Measurements from ENCODE around the gene MSANTD1. TPM values are rescaled to one million over a fixed set of nuclear protein-coding genes. Genes with fewer than 3 reads are reported as not detected.

MSANTD1 gene
- total RNA-seq, 1 donor from 2014 or later = 1.6 TPM

DNA sequence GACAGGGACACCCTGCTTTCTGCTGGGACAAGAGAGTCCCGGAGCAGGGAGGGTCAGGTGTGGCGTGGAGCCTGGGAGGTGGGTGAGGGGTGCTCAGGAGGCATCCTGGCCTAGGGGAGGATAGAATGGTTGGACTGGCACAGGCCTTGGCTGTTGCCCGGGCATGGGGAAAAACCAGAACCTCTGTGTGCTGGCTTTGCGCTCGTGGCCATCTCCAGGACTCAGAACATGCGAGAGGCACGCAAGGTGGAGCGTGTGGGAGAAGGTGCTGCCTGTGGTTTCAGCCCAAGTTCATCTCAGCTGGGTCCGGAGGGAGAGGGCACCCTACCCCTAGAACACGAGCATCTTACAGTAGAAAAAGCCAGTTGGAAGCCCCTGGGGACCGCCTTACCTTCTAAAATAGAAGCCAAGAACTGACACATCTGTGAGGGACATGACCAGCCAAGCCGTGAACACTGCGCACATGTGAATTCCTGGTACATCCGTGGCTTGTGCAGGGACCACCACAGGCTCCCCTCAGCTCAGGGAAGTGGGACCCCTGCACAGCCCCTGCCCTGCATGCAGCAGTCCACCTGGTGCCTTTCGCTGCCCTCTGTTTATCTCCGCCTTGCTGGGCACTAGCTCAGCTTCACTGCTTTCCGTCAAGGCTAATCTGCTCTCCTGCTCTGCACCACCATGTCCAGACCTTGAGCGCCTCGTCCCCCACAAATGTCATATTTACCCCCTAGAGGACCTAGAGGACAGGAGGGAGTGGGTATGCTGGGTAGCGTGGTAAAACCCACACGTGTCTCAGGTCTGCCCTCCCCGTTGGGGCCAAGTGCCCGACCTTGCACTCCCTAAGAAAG lies 13.5 kb downstream of the MSANTD1 start:
- Histone ChIP-seq H3K9me3 (ENCODE audit: insufficient read depth, low read depth, low read length) (no peaks in the 10 kb centered on the region), H3K4me1 (ENCODE audit: insufficient read depth, low read length) (peaks cover 5% of the 10 kb centered on the region), H4K20me1 (ENCODE audit: insufficient read depth, low read length) (no peaks in the 10 kb centered on the region), H3K79me2 (ENCODE audit: insufficient read depth, low read length) (no peaks in the 10 kb centered on the region), H2AFZ (ENCODE audit: low read depth, low read length) (no peak overlapping the region), H3K4me2 (ENCODE audit: low read length) (no peak overlapping the region), H3K9ac (ENCODE audit: low read length) (no peak overlapping the region), H3K36me3 (ENCODE audit: insufficient read depth, low read length) (no peaks in the 10 kb centered on the region), H3K27me3 (ENCODE audit: insufficient read depth, low read length) (peaks cover 2% of the 10 kb centered on the region), H3K27ac (ENCODE audit: low read depth, low read length) (no peak overlapping the region), H3K4me3 (ENCODE audit: insufficient read depth, low read depth, low read length) (no peak overlapping the region)
- no peak for DNase-seq (ENCODE audit: low read depth)
- Mint-ChIP-seq H3K4me1 (ENCODE audit: low read depth, unreplicated experiment) (no peaks in the 10 kb centered on the region), H3K27ac (ENCODE audit: unreplicated experiment) (no peak overlapping the region), H3K9me3 (ENCODE audit: unreplicated experiment) (no peaks in the 10 kb centered on the region), H3K27me3 (ENCODE audit: low read depth, unreplicated experiment) (peaks cover 11% of the 10 kb centered on the region), H3K4me3 (ENCODE audit: unreplicated experiment) (no peak overlapping the region), H3K36me3 (ENCODE audit: low read depth, unreplicated experiment) (peaks cover 11% of the 10 kb centered on the region)
- FAIRE-seq = no peak
- TF ChIP-seq, protein P1, sequence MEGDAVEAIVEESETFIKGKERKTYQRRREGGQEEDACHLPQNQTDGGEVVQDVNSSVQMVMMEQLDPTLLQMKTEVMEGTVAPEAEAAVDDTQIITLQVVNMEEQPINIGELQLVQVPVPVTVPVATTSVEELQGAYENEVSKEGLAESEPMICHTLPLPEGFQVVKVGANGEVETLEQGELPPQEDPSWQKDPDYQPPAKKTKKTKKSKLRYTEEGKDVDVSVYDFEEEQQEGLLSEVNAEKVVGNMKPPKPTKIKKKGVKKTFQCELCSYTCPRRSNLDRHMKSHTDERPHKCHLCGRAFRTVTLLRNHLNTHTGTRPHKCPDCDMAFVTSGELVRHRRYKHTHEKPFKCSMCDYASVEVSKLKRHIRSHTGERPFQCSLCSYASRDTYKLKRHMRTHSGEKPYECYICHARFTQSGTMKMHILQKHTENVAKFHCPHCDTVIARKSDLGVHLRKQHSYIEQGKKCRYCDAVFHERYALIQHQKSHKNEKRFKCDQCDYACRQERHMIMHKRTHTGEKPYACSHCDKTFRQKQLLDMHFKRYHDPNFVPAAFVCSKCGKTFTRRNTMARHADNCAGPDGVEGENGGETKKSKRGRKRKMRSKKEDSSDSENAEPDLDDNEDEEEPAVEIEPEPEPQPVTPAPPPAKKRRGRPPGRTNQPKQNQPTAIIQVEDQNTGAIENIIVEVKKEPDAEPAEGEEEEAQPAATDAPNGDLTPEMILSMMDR (IDR thresholded peaks at IDR 0.05; ENCODE audit: insufficient read depth, low read depth, low read length) = no peak
- TF ChIP-seq EZH2 (IDR thresholded peaks at IDR 0.05; ENCODE audit: insufficient read depth, low read length) = no peak

DNA sequence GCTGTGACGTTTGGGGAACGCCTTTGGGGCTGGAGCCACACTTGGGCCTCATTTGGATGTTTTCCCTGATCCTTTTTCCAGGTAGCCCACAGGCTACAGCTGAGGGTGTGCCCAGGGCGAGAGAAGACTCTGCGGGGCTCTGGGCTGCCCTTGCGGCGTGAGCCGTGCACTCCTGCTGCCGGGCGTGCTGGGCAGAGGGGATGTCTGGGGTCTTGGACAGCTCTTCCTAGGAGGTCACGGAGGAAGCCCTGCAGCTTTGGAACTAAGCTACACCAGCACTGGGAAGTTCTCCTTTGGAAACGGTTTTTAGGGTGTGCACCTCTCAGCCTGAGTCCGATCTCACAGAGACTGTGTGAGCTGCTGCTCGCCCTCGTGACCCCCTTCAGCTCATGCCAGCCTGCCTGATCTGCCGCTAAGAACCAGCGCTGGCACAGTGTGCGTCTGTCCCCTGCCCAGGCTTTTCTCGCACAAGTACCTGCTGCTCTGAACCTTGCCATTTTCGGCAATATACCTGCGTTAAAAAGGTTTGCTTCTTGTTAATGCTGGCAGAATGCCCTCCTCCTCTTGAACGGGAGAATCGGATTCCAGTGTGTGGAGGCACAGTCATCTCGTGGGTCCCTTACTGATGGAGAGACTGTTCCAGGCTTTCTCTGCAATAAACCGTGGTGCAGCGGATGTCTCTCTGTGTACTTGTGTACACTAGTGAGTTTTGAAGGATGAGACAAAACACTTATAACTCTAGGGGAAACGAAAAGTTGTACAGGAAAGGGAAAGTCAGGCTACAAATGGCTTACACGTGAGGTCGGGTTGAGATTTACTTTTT lies 14.3 kb downstream of the MSANTD1 start:
- Histone ChIP-seq H3K27me3 (ENCODE audit: insufficient read depth, low read length) (peaks cover 2% of the 10 kb centered on the region), H3K4me3 (ENCODE audit: insufficient read depth, low read depth, low read length) (no peak overlapping the region), H4K20me1 (ENCODE audit: insufficient read depth, low read length) (no peaks in the 10 kb centered on the region), H3K4me2 (ENCODE audit: low read length) (no peak overlapping the region), H3K9me3 (ENCODE audit: insufficient read depth, low read depth, low read length) (no peaks in the 10 kb centered on the region), H3K27ac (ENCODE audit: low read depth, low read length) (no peak overlapping the region), H3K9ac (ENCODE audit: low read length) (no peak overlapping the region), H2AFZ (ENCODE audit: low read depth, low read length) (no peak overlapping the region), H3K36me3 (ENCODE audit: insufficient read depth, low read length) (no peaks in the 10 kb centered on the region), H3K79me2 (ENCODE audit: insufficient read depth, low read length) (no peaks in the 10 kb centered on the region), H3K4me1 (ENCODE audit: insufficient read depth, low read length) (peaks cover under 1% of the 10 kb centered on the region)
- TF ChIP-seq EZH2 (IDR thresholded peaks at IDR 0.05; ENCODE audit: insufficient read depth, low read length) = no peak
- TF ChIP-seq, protein P1 (IDR thresholded peaks at IDR 0.05; ENCODE audit: insufficient read depth, low read depth, low read length) = no peak
- Mint-ChIP-seq H3K27ac (ENCODE audit: unreplicated experiment) (no peak overlapping the region), H3K27me3 (ENCODE audit: low read depth, unreplicated experiment) (peaks cover 11% of the 10 kb centered on the region), H3K9me3 (ENCODE audit: unreplicated experiment) (no peaks in the 10 kb centered on the region), H3K4me1 (ENCODE audit: low read depth, unreplicated experiment) (no peaks in the 10 kb centered on the region), H3K4me3 (ENCODE audit: unreplicated experiment) (no peak overlapping the region), H3K36me3 (ENCODE audit: low read depth, unreplicated experiment) (peaks cover 10% of the 10 kb centered on the region)
- no peak for FAIRE-seq
- DNase-seq (ENCODE audit: low read depth) = no peak
